Measurements from ENCODE around the gene ENKUR. TPM values are rescaled to one million over a fixed set of nuclear protein-coding genes. Genes with fewer than 3 reads are reported as not detected.

The ENKUR gene
- total RNA-seq, 1 experiment from 2014 or later, result 0.66 TPM

- no peak for TF ChIP-seq CTCF (IDR thresholded peaks at IDR 0.05; ENCODE audit: unreplicated experiment)
- intact Hi-C loops (cut with micrococcal nuclease; ENCODE audit: unreplicated experiment), result no loop called here
- Mint-ChIP-seq H3K4me1 (ENCODE audit: low read depth, unreplicated experiment) (peaks cover 8% of the 10 kb centered on the region), H3K27ac (ENCODE audit: unreplicated experiment) (no peak overlapping the region), H3K36me3 (ENCODE audit: insufficient read depth, unreplicated experiment) (no peaks in the 10 kb centered on the region), H3K4me3 (ENCODE audit: low read depth, unreplicated experiment) (no peak overlapping the region), H3K27me3 (ENCODE audit: unreplicated experiment) (no peaks in the 10 kb centered on the region), H3K9me3 (ENCODE audit: low read depth, unreplicated experiment) (no peaks in the 10 kb centered on the region)
- CTCF ChIA-PET, result no interaction called here
- BruUV-seq (replicated peaks), result no TSS peak
- DNase-seq, result no peak
Measured at GRCh38 chr10:24965051-24965450, 50.9 kb downstream of the ENKUR start.

- CTCF ChIA-PET, result interaction anchor here (1.4 to 1.5 kb wide), 2 partner anchors 8 to 9 kb away, joined by 4 read pairs; no protein-coding TSS in a partner anchor
- no peak for TF ChIP-seq CTCF (IDR thresholded peaks at IDR 0.05; ENCODE audit: unreplicated experiment)
- intact Hi-C loops (cut with micrococcal nuclease; ENCODE audit: unreplicated experiment), result no loop called here
- DNase-seq, result no peak
- no TSS peak for BruUV-seq (replicated peaks)
- peaks cover 17% of the 10 kb centered on the region for H3K4me1 Mint-ChIP-seq (ENCODE audit: low read depth, unreplicated experiment)
- no peaks in the 10 kb centered on the region for H3K9me3 Mint-ChIP-seq (ENCODE audit: low read depth, unreplicated experiment)
- no peak overlapping the region for H3K27ac Mint-ChIP-seq (ENCODE audit: unreplicated experiment)
- H3K36me3 Mint-ChIP-seq (ENCODE audit: insufficient read depth, unreplicated experiment), result no peaks in the 10 kb centered on the region
- no peak overlapping the region for H3K4me3 Mint-ChIP-seq (ENCODE audit: low read depth, unreplicated experiment)
- no peaks in the 10 kb centered on the region for H3K27me3 Mint-ChIP-seq (ENCODE audit: unreplicated experiment)
Measured at GRCh38 chr10:24963521-24964041, 52.4 kb downstream of the ENKUR start.

GRCh38 chr10:24962995-24963394 lies 53.0 kb downstream of the ENKUR start:
- BruUV-seq (replicated peaks), result no TSS peak
- CTCF ChIA-PET, result interaction anchor here (0.6 to 1.5 kb wide), 4 partner anchors 8 to 1819 kb away, joined by 3 to 7 read pairs (median 4); no protein-coding TSS in a partner anchor
- Mint-ChIP-seq H3K36me3 (ENCODE audit: insufficient read depth, unreplicated experiment) (no peaks in the 10 kb centered on the region), H3K9me3 (ENCODE audit: low read depth, unreplicated experiment) (no peaks in the 10 kb centered on the region), H3K4me3 (ENCODE audit: low read depth, unreplicated experiment) (no peak overlapping the region), H3K27ac (ENCODE audit: unreplicated experiment) (peak overlapping the region; percentile 35), H3K27me3 (ENCODE audit: unreplicated experiment) (no peaks in the 10 kb centered on the region), H3K4me1 (ENCODE audit: low read depth, unreplicated experiment) (peaks cover 19% of the 10 kb centered on the region)
- no peak for TF ChIP-seq CTCF (IDR thresholded peaks at IDR 0.05; ENCODE audit: unreplicated experiment)
- DNase-seq, result peak; percentile 39
- intact Hi-C loops (cut with micrococcal nuclease; ENCODE audit: unreplicated experiment), result no loop called here

- DNase-seq, result no peak
- Mint-ChIP-seq H3K9me3 (ENCODE audit: low read depth, unreplicated experiment) (no peaks in the 10 kb centered on the region), H3K27me3 (ENCODE audit: unreplicated experiment) (no peaks in the 10 kb centered on the region), H3K36me3 (ENCODE audit: insufficient read depth, unreplicated experiment) (no peaks in the 10 kb centered on the region), H3K27ac (ENCODE audit: unreplicated experiment) (no peak overlapping the region), H3K4me3 (ENCODE audit: low read depth, unreplicated experiment) (no peak overlapping the region), H3K4me1 (ENCODE audit: low read depth, unreplicated experiment) (peaks cover 19% of the 10 kb centered on the region)
- intact Hi-C loops (cut with micrococcal nuclease; ENCODE audit: unreplicated experiment), result no loop called here
- CTCF ChIA-PET, result interaction anchor here (1.4 kb wide), 1 partner anchor 9 kb away, joined by 7 read pairs; no protein-coding TSS in a partner anchor
- TF ChIP-seq CTCF (IDR thresholded peaks at IDR 0.05; ENCODE audit: unreplicated experiment), result no peak
- no TSS peak for BruUV-seq (replicated peaks)
Measured at GRCh38 chr10:24961582-24961981, 54.4 kb downstream of the ENKUR start.
